ENCODE data around the gene CA10. TPM values are rescaled to one million over a fixed set of nuclear protein-coding genes. Genes with fewer than 3 reads are reported as not detected.

Gene CA10
- polyA plus RNA-seq, 1 donor from 2014 or later = 6.2 TPM

- H3K4me2 ChIP-seq (ENCODE audit: low read length) = no peak overlapping the region
- no peak overlapping the region for H3K27ac ChIP-seq (ENCODE audit: low read length)
- no peaks in the 10 kb centered on the region for H3K9me2 ChIP-seq (ENCODE audit: insufficient read depth, low read length)
- H2AFZ ChIP-seq (ENCODE audit: low read depth, low read length) = no peak overlapping the region
- H3K36me3 ChIP-seq (ENCODE audit: insufficient read depth, low read length) = no peaks in the 10 kb centered on the region
- no peaks in the 10 kb centered on the region for H3K27me3 ChIP-seq (ENCODE audit: insufficient read depth, low read depth, low read length)
- no peaks in the 10 kb centered on the region for H3F3A ChIP-seq (ENCODE audit: insufficient read depth, low read length, poor library complexity, severe bottlenecking)
- H3K4me3 ChIP-seq (ENCODE audit: low read length) = no peak overlapping the region
- H3K9ac ChIP-seq (ENCODE audit: low read length) = no peak overlapping the region
- TF ChIP-seq RAD21 (conservative IDR thresholded peaks at IDR 0.05) (no peak), CTCF (IDR thresholded peaks at IDR 0.05; ENCODE audit: poor library complexity, severe bottlenecking) (no peak), EZH2 (IDR thresholded peaks at IDR 0.05; ENCODE audit: borderline replicate concordance, insufficient read depth, low read length, poor library complexity, severe bottlenecking) (no peak)
- TF ChIP-seq, protein P1, sequence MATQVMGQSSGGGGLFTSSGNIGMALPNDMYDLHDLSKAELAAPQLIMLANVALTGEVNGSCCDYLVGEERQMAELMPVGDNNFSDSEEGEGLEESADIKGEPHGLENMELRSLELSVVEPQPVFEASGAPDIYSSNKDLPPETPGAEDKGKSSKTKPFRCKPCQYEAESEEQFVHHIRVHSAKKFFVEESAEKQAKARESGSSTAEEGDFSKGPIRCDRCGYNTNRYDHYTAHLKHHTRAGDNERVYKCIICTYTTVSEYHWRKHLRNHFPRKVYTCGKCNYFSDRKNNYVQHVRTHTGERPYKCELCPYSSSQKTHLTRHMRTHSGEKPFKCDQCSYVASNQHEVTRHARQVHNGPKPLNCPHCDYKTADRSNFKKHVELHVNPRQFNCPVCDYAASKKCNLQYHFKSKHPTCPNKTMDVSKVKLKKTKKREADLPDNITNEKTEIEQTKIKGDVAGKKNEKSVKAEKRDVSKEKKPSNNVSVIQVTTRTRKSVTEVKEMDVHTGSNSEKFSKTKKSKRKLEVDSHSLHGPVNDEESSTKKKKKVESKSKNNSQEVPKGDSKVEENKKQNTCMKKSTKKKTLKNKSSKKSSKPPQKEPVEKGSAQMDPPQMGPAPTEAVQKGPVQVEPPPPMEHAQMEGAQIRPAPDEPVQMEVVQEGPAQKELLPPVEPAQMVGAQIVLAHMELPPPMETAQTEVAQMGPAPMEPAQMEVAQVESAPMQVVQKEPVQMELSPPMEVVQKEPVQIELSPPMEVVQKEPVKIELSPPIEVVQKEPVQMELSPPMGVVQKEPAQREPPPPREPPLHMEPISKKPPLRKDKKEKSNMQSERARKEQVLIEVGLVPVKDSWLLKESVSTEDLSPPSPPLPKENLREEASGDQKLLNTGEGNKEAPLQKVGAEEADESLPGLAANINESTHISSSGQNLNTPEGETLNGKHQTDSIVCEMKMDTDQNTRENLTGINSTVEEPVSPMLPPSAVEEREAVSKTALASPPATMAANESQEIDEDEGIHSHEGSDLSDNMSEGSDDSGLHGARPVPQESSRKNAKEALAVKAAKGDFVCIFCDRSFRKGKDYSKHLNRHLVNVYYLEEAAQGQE (IDR thresholded peaks at IDR 0.05; ENCODE audit: borderline replicate concordance) = no peak
- no peaks in the 10 kb centered on the region for H3K9me3 ChIP-seq (ENCODE audit: low read length)
- H3K79me2 ChIP-seq (replicated peaks; ENCODE audit: insufficient read depth, low read length) = no peaks in the 10 kb centered on the region
- no peaks in the 10 kb centered on the region for H4K20me1 ChIP-seq (ENCODE audit: insufficient read depth)
Measured at GRCh38 chr17:51610155-51610554, 548.4 kb downstream of the CA10 start.

- Histone ChIP-seq H3K27me3 (ENCODE audit: insufficient read depth, low read depth, low read length) (no peaks in the 10 kb centered on the region), H2AFZ (ENCODE audit: low read depth, low read length) (no peak overlapping the region), H3K36me3 (ENCODE audit: insufficient read depth, low read length) (no peaks in the 10 kb centered on the region)
Measured at GRCh38 chr17:51608251-51608933, 550.1 kb downstream of the CA10 start.

More at GRCh38 chr17:51608251-51608933, 550.1 kb downstream of the CA10 start:
- H4K20me1 ChIP-seq (ENCODE audit: insufficient read depth) = no peaks in the 10 kb centered on the region
- H3K4me2 ChIP-seq (ENCODE audit: low read length) = no peak overlapping the region
- TF ChIP-seq, protein P1 (IDR thresholded peaks at IDR 0.05; ENCODE audit: borderline replicate concordance) = no peak
- TF ChIP-seq EP300 (conservative IDR thresholded peaks at IDR 0.05; ENCODE audit: poor library complexity, severe bottlenecking) = no peak
- no peak for TF ChIP-seq POLR2AphosphoS5 (IDR thresholded peaks at IDR 0.05)
- TF ChIP-seq RAD21 (conservative IDR thresholded peaks at IDR 0.05) = no peak
- no peak for TF ChIP-seq TAF1 (IDR thresholded peaks at IDR 0.05; ENCODE audit: low read depth)
- no peak for TF ChIP-seq CTCF (IDR thresholded peaks at IDR 0.05; ENCODE audit: poor library complexity, severe bottlenecking)
- no peak for TF ChIP-seq MXI1 (conservative IDR thresholded peaks at IDR 0.05; ENCODE audit: poor library complexity, severe bottlenecking)
- no peak for TF ChIP-seq EZH2 (IDR thresholded peaks at IDR 0.05; ENCODE audit: borderline replicate concordance, insufficient read depth, low read length, poor library complexity, severe bottlenecking)
- TF ChIP-seq SMC3 (conservative IDR thresholded peaks at IDR 0.05; ENCODE audit: poor library complexity) = no peak
- no peaks in the 10 kb centered on the region for H3K79me2 ChIP-seq (replicated peaks; ENCODE audit: insufficient read depth, low read length)
- no peaks in the 10 kb centered on the region for H3F3A ChIP-seq (ENCODE audit: insufficient read depth, low read length, poor library complexity, severe bottlenecking)
- no peak overlapping the region for H3K9ac ChIP-seq (ENCODE audit: low read length)
- no peak overlapping the region for H3K27ac ChIP-seq (ENCODE audit: low read length)
- no peaks in the 10 kb centered on the region for H3K9me3 ChIP-seq (ENCODE audit: low read length)
- no peaks in the 10 kb centered on the region for H3K9me2 ChIP-seq (ENCODE audit: insufficient read depth, low read length)
- no peak overlapping the region for H3K4me3 ChIP-seq (ENCODE audit: low read length)
